Hepatocyte (in vitro differentiated cells): ENCODE measurements around the gene DCST1. TPM values are rescaled to one million over a fixed set of nuclear protein-coding genes. Genes with fewer than 3 reads are reported as not detected.

Source experiments
- DNase-seq: peaks from one replicate; pipeline ENCODE4 v3.0.0-alpha.2; 2016; ENCODE audit warnings: low spot score
- H2AFZ ChIP-seq: fragments of 200-600 bp; sonication (generic); 2 replicates; pipeline ENCODE4 v1.6.0; 2016; ENCODE audit warnings: antibody characterized with exemption, mild to moderate bottlenecking
- H3K27ac ChIP-seq: fragments of 200-600 bp; sonication (generic); 2 replicates; pipeline ENCODE4 v1.5.1; 2016; ENCODE audit warnings: mild to moderate bottlenecking
- H3K27me3 ChIP-seq: fragments of 200-600 bp; sonication (generic); 2 replicates; pipeline ENCODE4 v1.6.1; 2016
- H3K36me3 ChIP-seq: fragments of 200-600 bp; sonication (generic); replicated peaks from 2 replicates; pipeline ENCODE4 v1.5.1; 2016; ENCODE audit warnings: low read depth; ENCODE audit not compliant: insufficient read depth
- H3K4me1 ChIP-seq: fragments of 200-600 bp; sonication (generic); 2 replicates; pipeline ENCODE4 v1.5.1; 2016; ENCODE audit warnings: mild to moderate bottlenecking, moderate library complexity; ENCODE audit not compliant: insufficient read depth
- H3K4me2 ChIP-seq: fragments of 200-600 bp; sonication (generic); 2 replicates; pipeline ENCODE4 v1.6.0; 2016
- H3K4me3 ChIP-seq: fragments of 200-600 bp; sonication (generic); 2 replicates; pipeline ENCODE4 v1.5.1; 2016; ENCODE audit warnings: mild to moderate bottlenecking
- H3K79me2 ChIP-seq: fragments of 200-600 bp; sonication (generic); 2 replicates; pipeline ENCODE4 v1.6.0; 2017; ENCODE audit warnings: mild to moderate bottlenecking
- H3K9me2 ChIP-seq: fragments of 200-600 bp; sonication (generic); replicated peaks from 2 replicates; pipeline ENCODE4 v1.6.0; 2017; ENCODE audit warnings: mild to moderate bottlenecking; ENCODE audit not compliant: insufficient read depth
- H3K9me3 ChIP-seq: fragments of 200-600 bp; sonication (generic); 2 replicates; pipeline ENCODE4 v1.5.1; 2016; ENCODE audit warnings: low read depth, mild to moderate bottlenecking
- H4K20me1 ChIP-seq: fragments of 200-600 bp; sonication (generic); 2 replicates; pipeline ENCODE4 v1.6.0; 2016; ENCODE audit warnings: mild to moderate bottlenecking; ENCODE audit not compliant: insufficient read depth, poor library complexity, severe bottlenecking
- EZH2 ChIP-seq: fragments of 200-600 bp; sonication (generic); IDR thresholded peaks from 2 replicates; pipeline ENCODE4 v1.6.1; 2016; ENCODE audit warnings: antibody characterized with exemption, mild to moderate bottlenecking, borderline replicate concordance
- EZH2phosphoT487 ChIP-seq: fragments of 200-600 bp; sonication (generic); IDR thresholded peaks from one replicate; pipeline ENCODE4 v1.6.1; 2018; ENCODE audit warnings: antibody characterized with exemption, mild to moderate bottlenecking, low read depth, moderate library complexity; ENCODE audit not compliant: unreplicated experiment, severe bottlenecking
- WGBS: methylation state at CpG from one replicate; pipeline ENCODE4 v1.1.6; 2016; ENCODE audit warnings: low lambda C conversion rate; ENCODE audit errors: missing lambda C conversion rate; 5-methylcytosine and 5-hydroxymethylcytosine counted together
- polyA plus RNA-seq: library from polyadenylated mRNA; unstranded; fragments of >200 nt; fragmentation: Nextera tagmentation; extraction: Ambion mirVana; gene quantifications from 2 replicates; pipeline ENCODE4 v1.2.1, GENCODE V29; 2016
- total RNA-seq: library from RNA; depleted of rRNA; stranded (reverse); fragments of >200 nt; gene quantifications from 2 replicates; pipeline ENCODE4 v1.2.3, GENCODE V29; 2014
- TF ChIP-seq, protein P1 (sequence below): fragments of 200-600 bp; sonication (generic); IDR thresholded peaks from 2 replicates; pipeline ENCODE4 v1.5.1; 2016; ENCODE audit warnings: antibody characterized with exemption, mild to moderate bottlenecking; ENCODE audit not compliant: poor library complexity

The DCST1 gene
- total and polyA plus RNA-seq, 2 experiments from 2014 or later = 0.60 TPM; not detected in 1

GRCh38 chr1:155092131-155092530 lies 58.5 kb downstream of the DCST1 start:
- DNase-seq = no peak
- H4K20me1 ChIP-seq = no peaks in the 10 kb centered on the region
- no peak overlapping the region for H2AFZ ChIP-seq
- no peaks in the 10 kb centered on the region for H3K36me3 ChIP-seq
- no peaks in the 10 kb centered on the region for H3K27me3 ChIP-seq
- no peak overlapping the region for H3K4me2 ChIP-seq
- no peaks in the 10 kb centered on the region for H3K9me3 ChIP-seq
- H3K27ac ChIP-seq = no peak overlapping the region
- H3K9me2 ChIP-seq = no peaks in the 10 kb centered on the region
- peaks cover 3% of the 10 kb centered on the region for H3K4me1 ChIP-seq
- 77% methylated on average over 5 of the region's 6 CpGs for WGBS
- TF ChIP-seq, protein P1, sequence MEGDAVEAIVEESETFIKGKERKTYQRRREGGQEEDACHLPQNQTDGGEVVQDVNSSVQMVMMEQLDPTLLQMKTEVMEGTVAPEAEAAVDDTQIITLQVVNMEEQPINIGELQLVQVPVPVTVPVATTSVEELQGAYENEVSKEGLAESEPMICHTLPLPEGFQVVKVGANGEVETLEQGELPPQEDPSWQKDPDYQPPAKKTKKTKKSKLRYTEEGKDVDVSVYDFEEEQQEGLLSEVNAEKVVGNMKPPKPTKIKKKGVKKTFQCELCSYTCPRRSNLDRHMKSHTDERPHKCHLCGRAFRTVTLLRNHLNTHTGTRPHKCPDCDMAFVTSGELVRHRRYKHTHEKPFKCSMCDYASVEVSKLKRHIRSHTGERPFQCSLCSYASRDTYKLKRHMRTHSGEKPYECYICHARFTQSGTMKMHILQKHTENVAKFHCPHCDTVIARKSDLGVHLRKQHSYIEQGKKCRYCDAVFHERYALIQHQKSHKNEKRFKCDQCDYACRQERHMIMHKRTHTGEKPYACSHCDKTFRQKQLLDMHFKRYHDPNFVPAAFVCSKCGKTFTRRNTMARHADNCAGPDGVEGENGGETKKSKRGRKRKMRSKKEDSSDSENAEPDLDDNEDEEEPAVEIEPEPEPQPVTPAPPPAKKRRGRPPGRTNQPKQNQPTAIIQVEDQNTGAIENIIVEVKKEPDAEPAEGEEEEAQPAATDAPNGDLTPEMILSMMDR = no peak
- TF ChIP-seq EZH2 = no peak
- no peak for TF ChIP-seq EZH2phosphoT487
- no peaks in the 10 kb centered on the region for H3K79me2 ChIP-seq
- H3K4me3 ChIP-seq = no peak overlapping the region

GRCh38 chr1:155092641-155093040 lies 59.0 kb downstream of the DCST1 start:
- H3K9me2 ChIP-seq = no peaks in the 10 kb centered on the region
- no peak overlapping the region for H3K4me2 ChIP-seq
- no peaks in the 10 kb centered on the region for H3K36me3 ChIP-seq
- WGBS = 95% methylated on average over 12 of the region's 12 CpGs
- no peak overlapping the region for H3K4me3 ChIP-seq
- H3K27me3 ChIP-seq = no peaks in the 10 kb centered on the region
- DNase-seq = no peak
- H2AFZ ChIP-seq = no peak overlapping the region
- no peak overlapping the region for H3K27ac ChIP-seq
- H3K4me1 ChIP-seq = peaks cover 3% of the 10 kb centered on the region
- no peaks in the 10 kb centered on the region for H3K9me3 ChIP-seq
- H3K79me2 ChIP-seq = no peaks in the 10 kb centered on the region
- TF ChIP-seq, protein P1 = no peak
- TF ChIP-seq EZH2phosphoT487 = no peak
- TF ChIP-seq EZH2 = no peak
- H4K20me1 ChIP-seq = no peaks in the 10 kb centered on the region

- peak overlapping the region; percentile 59 for H3K4me2 ChIP-seq
- H3K9me2 ChIP-seq = no peaks in the 10 kb centered on the region
- H2AFZ ChIP-seq = no peak overlapping the region
- no peaks in the 10 kb centered on the region for H3K36me3 ChIP-seq
- H3K27me3 ChIP-seq = no peaks in the 10 kb centered on the region
- peaks cover 3% of the 10 kb centered on the region for H3K4me1 ChIP-seq
- H4K20me1 ChIP-seq = no peaks in the 10 kb centered on the region
- no peak overlapping the region for H3K4me3 ChIP-seq
- no peak for TF ChIP-seq EZH2
- TF ChIP-seq, protein P1 = peak; percentile 56
- no peak for TF ChIP-seq EZH2phosphoT487
- WGBS = 36% methylated on average over 13 of the region's 13 CpGs
- H3K27ac ChIP-seq = peak overlapping the region; percentile 74
- H3K9me3 ChIP-seq = no peaks in the 10 kb centered on the region
- H3K79me2 ChIP-seq = no peaks in the 10 kb centered on the region
- peak; percentile 72 for DNase-seq
Observed at GRCh38 chr1:155093911-155094621, 60.4 kb downstream of the DCST1 start.
